Measurements from ENCODE around the gene TMEM255A.
"Not testable (repeated sequence)": the region's sequence is repeated elsewhere in the genome, so short reads cannot be mapped to it uniquely, and the experiment has no call there.

The TMEM255A gene

GRCh38 chrX:120310861-120311726 lies at the start of gene TMEM255A:
TMEM255A (minus strand) TSS chrX:120311461; CDS start chrX:120311309, 152 bp downstream.
- no peak for DNase-seq
- peaks cover 0 to 4% (median 0%) of the 10 kb centered on the region in 3 donors for H3K9me3 ChIP-seq
- TF ChIP-seq, protein P1, sequence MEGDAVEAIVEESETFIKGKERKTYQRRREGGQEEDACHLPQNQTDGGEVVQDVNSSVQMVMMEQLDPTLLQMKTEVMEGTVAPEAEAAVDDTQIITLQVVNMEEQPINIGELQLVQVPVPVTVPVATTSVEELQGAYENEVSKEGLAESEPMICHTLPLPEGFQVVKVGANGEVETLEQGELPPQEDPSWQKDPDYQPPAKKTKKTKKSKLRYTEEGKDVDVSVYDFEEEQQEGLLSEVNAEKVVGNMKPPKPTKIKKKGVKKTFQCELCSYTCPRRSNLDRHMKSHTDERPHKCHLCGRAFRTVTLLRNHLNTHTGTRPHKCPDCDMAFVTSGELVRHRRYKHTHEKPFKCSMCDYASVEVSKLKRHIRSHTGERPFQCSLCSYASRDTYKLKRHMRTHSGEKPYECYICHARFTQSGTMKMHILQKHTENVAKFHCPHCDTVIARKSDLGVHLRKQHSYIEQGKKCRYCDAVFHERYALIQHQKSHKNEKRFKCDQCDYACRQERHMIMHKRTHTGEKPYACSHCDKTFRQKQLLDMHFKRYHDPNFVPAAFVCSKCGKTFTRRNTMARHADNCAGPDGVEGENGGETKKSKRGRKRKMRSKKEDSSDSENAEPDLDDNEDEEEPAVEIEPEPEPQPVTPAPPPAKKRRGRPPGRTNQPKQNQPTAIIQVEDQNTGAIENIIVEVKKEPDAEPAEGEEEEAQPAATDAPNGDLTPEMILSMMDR (IDR thresholded peaks at IDR 0.05): no peak
- peak within 1 kb of the TSS; percentile 13 to 40 for H3K4me3 ChIP-seq
- no peak within 1 kb of the TSS for H3K27ac ChIP-seq
- peaks cover 0 to 34% of the 10 kb centered on the region in 2 donors for H3K27me3 ChIP-seq
- peaks cover 0 to 29% (median 16%) of the 10 kb centered on the region in 4 donors for H3K4me1 ChIP-seq
- no peaks in the 10 kb centered on the region for H3K36me3 ChIP-seq
- intact Hi-C loops (cut with DNase I; ENCODE audit: low total_unique reads): no loop called here

- Histone ChIP-seq H3K4me1 (no peaks in the 10 kb centered on the region), H3K27me3 (no peaks in the 10 kb centered on the region), H3K36me3 (no peaks in the 10 kb centered on the region), H3K9me3 (no peaks in the 10 kb centered on the region), H3K4me3 (no peak overlapping the region), H3K27ac (no peak overlapping the region)
- intact Hi-C loops (cut with DNase I; ENCODE audit: low total_unique reads): no loop called here
- no peak for DNase-seq
- TF ChIP-seq, protein P1 (IDR thresholded peaks at IDR 0.05): no peak
Observed at GRCh38 chrX:120358737-120359456, 47.6 kb upstream of the TMEM255A start.

DNA sequence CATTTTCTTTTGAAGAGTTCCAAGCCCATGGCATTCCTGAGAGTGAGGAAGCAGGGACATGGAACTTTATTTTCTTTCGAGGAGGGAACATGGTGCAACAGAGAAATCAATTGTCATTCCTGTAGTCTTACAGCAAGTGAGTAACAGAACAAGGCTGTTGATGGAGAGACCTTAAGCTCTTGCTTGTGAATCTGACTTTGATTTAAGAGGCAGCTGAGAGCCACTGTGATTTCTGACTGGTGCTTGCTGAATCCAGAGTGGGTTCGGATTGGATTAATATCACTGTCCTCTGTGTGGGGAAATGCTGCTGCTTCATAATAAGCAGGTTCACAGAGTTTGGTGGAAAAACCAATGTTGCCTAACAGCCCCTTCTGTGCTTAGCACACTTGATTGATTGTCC lies 45.9 kb upstream of the TMEM255A start:
- TF ChIP-seq, protein P1 (IDR thresholded peaks at IDR 0.05): no peak
- DNase-seq: no peak
- Histone ChIP-seq H3K27me3 (no peaks in the 10 kb centered on the region), H3K9me3 (no peaks in the 10 kb centered on the region), H3K4me1 (no peaks in the 10 kb centered on the region), H3K36me3 (no peaks in the 10 kb centered on the region), H3K27ac (no peak overlapping the region), H3K4me3 (no peak overlapping the region)
- intact Hi-C loops (cut with DNase I; ENCODE audit: low total_unique reads): no loop called here

- TF ChIP-seq, protein P1 (IDR thresholded peaks at IDR 0.05): no peak
Observed at GRCh38 chrX:120356084-120356483, 44.8 kb upstream of the TMEM255A start.

DNA sequence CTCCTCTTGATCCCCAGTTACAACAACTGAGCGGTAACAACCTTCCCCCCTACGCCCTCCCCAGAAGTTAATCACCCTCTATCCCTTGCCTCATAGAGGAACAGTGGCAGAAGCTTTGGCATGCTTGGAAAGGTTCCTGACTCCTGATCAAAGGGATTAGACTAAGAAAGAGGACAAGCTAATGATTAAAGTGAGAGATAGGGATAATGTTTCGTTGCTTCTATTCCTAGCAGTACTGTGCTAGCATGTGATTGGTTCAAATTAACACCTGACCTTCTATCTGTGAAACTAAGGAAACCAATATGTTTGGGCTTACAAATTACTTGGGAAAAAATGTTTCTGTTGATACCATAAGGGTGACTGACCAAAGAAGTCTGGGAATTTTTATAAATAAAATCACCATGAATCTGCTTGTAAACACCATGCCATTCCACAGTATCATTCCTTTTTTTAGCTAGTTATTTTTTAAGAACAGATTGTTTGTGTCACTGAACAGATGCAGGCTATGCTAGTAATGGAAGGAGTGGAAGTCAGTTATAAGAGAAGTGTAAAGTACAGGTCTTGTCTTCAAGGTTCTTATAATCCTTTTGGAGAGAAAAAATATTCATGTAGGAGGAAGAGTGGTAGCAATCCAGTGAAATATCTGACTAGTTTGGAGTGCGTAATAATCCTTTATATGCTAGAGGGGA lies 39.3 kb upstream of the TMEM255A start:
- no peaks in the 10 kb centered on the region for H3K27me3 ChIP-seq
- H3K4me3 ChIP-seq: no peak overlapping the region
- no peaks in the 10 kb centered on the region for H3K36me3 ChIP-seq
- no peaks in the 10 kb centered on the region for H3K9me3 ChIP-seq
- H3K4me1 ChIP-seq: no peaks in the 10 kb centered on the region
- H3K27ac ChIP-seq: no peak overlapping the region
- TF ChIP-seq, protein P1 (IDR thresholded peaks at IDR 0.05): no peak
- intact Hi-C loops (cut with DNase I; ENCODE audit: low total_unique reads): no loop called here
- DNase-seq: no peak

More at GRCh38 chrX:120356084-120356483, 44.8 kb upstream of the TMEM255A start:
- no peak for DNase-seq
- H3K27me3 ChIP-seq: no peaks in the 10 kb centered on the region
- H3K4me3 ChIP-seq: no peak overlapping the region
- no peaks in the 10 kb centered on the region for H3K36me3 ChIP-seq
- no peaks in the 10 kb centered on the region for H3K4me1 ChIP-seq
- H3K9me3 ChIP-seq: no peaks in the 10 kb centered on the region
- H3K27ac ChIP-seq: no peak overlapping the region
- intact Hi-C loops (cut with DNase I; ENCODE audit: low total_unique reads): no loop called here

DNA sequence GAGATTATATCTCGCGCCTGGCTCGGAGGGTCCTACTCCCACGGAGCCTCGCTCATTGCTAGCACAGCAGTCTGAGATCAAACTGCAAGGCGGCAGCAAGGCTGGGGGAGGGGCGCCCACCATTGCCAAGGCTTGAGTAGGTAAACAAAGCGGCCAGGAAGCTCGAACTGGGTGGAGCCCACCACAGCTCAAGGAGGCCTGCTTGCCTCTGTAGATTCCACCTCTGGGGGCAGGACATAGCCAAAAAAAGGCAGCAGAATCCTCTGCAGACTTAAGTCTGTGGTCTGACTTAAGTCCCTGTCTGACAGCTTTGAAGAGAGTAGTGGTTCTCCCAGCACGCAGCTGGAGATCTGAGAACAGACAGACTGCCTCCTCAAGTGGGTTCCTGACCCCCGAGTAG lies 33.3 kb upstream of the TMEM255A start:
- DNase-seq; H3K4me1 ChIP-seq; intact Hi-C loops (cut with DNase I; ENCODE audit: low total_unique reads); H3K9me3 ChIP-seq; H3K4me3 ChIP-seq; H3K27me3 ChIP-seq; H3K36me3 ChIP-seq; H3K27ac ChIP-seq: not testable (repeated sequence)

All from tibial artery (tissue), 4 donors.